ENCODE measurements around the gene PHKA1. TPM values are rescaled to one million over a fixed set of nuclear protein-coding genes. Genes with fewer than 3 reads are reported as not detected.

PHKA1 gene
- total and polyA plus RNA-seq, 2 donors (not counting 3 experiments of a cell fraction or from before 2014, with no cell fraction given), result 3.3 to 5.5 TPM

- H2AFZ ChIP-seq (ENCODE audit: low read depth, low read length), result no peak overlapping the region
- no peaks in the 10 kb centered on the region for H3K36me3 ChIP-seq (ENCODE audit: control insufficient read depth in 2 of 2, extremely low read depth in 1 of 2, insufficient read depth in 2 of 2, low read length in 2 of 2)
- H3K4me1 ChIP-seq (ENCODE audit: control insufficient read depth, extremely low read depth, insufficient read depth, low read length), result peaks cover 2% of the 10 kb centered on the region
- no peaks in the 10 kb centered on the region for H4K20me1 ChIP-seq (replicated peaks; ENCODE audit: control insufficient read depth, extremely low read depth, insufficient read depth, low read length)
- ChIA-PET POLR2A (no interaction called here), CTCF (interaction anchor here (0.7 kb wide), 1 partner anchor 9 kb away, joined by 3 read pairs; no protein-coding TSS in a partner anchor)
- intact Hi-C loops (cut with micrococcal nuclease), result no loop called here
- dilution Hi-C loops (cut with MboI; ENCODE audit: extremely low pct_ligation_motif_present, low sequenced_read_pairs), result no loop called here
- no TSS peak for BruUV-seq (replicated peaks)
- H3K27ac ChIP-seq (ENCODE audit: insufficient read depth, low read depth, low read length), result no peak overlapping the region
- FAIRE-seq (peak; percentile 35), DNase-seq (ENCODE audit: low read depth, low spot score) (no peak)
- H3K9me3 ChIP-seq (replicated peaks; ENCODE audit: control insufficient read depth, insufficient read depth, low read length), result no peaks in the 10 kb centered on the region
- H3K27me3 ChIP-seq (ENCODE audit: control insufficient read depth in 2 of 2, insufficient read depth in 2 of 2, low read length in 2 of 2), result no peaks in the 10 kb centered on the region
- TF ChIP-seq FOS (IDR thresholded peaks at IDR 0.05; ENCODE audit: borderline replicate concordance, insufficient read depth, low read length) (peak; percentile 46), MAX (IDR thresholded peaks at IDR 0.05; ENCODE audit: insufficient read depth, insufficient read length) (no peak)
- no peak overlapping the region for H3K9ac ChIP-seq (replicated peaks; ENCODE audit: extremely low read depth, insufficient read depth, low read length)
- no peak overlapping the region for H3K4me2 ChIP-seq (ENCODE audit: insufficient read depth, low read length)
- H3K9me1 ChIP-seq (replicated peaks; ENCODE audit: control insufficient read depth, extremely low read depth, insufficient read depth, low read length), result no peaks in the 10 kb centered on the region
- H3K79me2 ChIP-seq (ENCODE audit: control insufficient read depth, insufficient read depth, low read length), result no peaks in the 10 kb centered on the region
- no peak overlapping the region for H3K4me3 ChIP-seq (replicated peaks in 1 of 3; ENCODE audit: insufficient read depth in 1 of 3, low read depth in 1 of 3, low read length in 3 of 3)
Observed at GRCh38 chrX:72694170-72694569, 19.9 kb downstream of the PHKA1 start.

GRCh38 chrX:72693477-72693876, 20.6 kb downstream of the PHKA1 start:
- H2AFZ ChIP-seq (ENCODE audit: low read depth, low read length), result no peak overlapping the region
- H3K9ac ChIP-seq (replicated peaks; ENCODE audit: extremely low read depth, insufficient read depth, low read length), result no peak overlapping the region
- H3K36me3 ChIP-seq (ENCODE audit: control insufficient read depth in 2 of 2, extremely low read depth in 1 of 2, insufficient read depth in 2 of 2, low read length in 2 of 2), result no peaks in the 10 kb centered on the region
- ChIA-PET POLR2A (no interaction called here), CTCF (interaction anchor here (0.7 kb wide), 1 partner anchor 131 kb away, joined by 3 read pairs; no protein-coding TSS in a partner anchor)
- no peaks in the 10 kb centered on the region for H4K20me1 ChIP-seq (replicated peaks; ENCODE audit: control insufficient read depth, extremely low read depth, insufficient read depth, low read length)
- DNase-seq (ENCODE audit: low read depth, low spot score) (no peak), FAIRE-seq (no peak)
- H3K9me3 ChIP-seq (replicated peaks; ENCODE audit: control insufficient read depth, insufficient read depth, low read length), result no peaks in the 10 kb centered on the region
- H3K79me2 ChIP-seq (ENCODE audit: control insufficient read depth, insufficient read depth, low read length), result no peaks in the 10 kb centered on the region
- no peak overlapping the region for H3K27ac ChIP-seq (ENCODE audit: insufficient read depth, low read depth, low read length)
- dilution Hi-C loops (cut with MboI; ENCODE audit: extremely low pct_ligation_motif_present, low sequenced_read_pairs) (no loop called here), intact Hi-C loops (cut with micrococcal nuclease) (no loop called here)
- no peaks in the 10 kb centered on the region for H3K9me1 ChIP-seq (replicated peaks; ENCODE audit: control insufficient read depth, extremely low read depth, insufficient read depth, low read length)
- H3K4me1 ChIP-seq (ENCODE audit: control insufficient read depth, extremely low read depth, insufficient read depth, low read length), result peaks cover 2% of the 10 kb centered on the region
- H3K4me2 ChIP-seq (ENCODE audit: insufficient read depth, low read length), result no peak overlapping the region
- H3K27me3 ChIP-seq (ENCODE audit: control insufficient read depth in 2 of 2, insufficient read depth in 2 of 2, low read length in 2 of 2), result no peaks in the 10 kb centered on the region
- TF ChIP-seq MAX (IDR thresholded peaks at IDR 0.05; ENCODE audit: insufficient read depth, insufficient read length), result no peak
- no peak for TF ChIP-seq EZH2 (IDR thresholded peaks at IDR 0.05; ENCODE audit: borderline replicate concordance, low read depth, low read length, severe bottlenecking)
- no peak for TF ChIP-seq GATA2 (IDR thresholded peaks at IDR 0.05; ENCODE audit: insufficient read depth, insufficient read length, low read depth, low read length)
- no peak for TF ChIP-seq CTCF (IDR thresholded peaks at IDR 0.05; ENCODE audit: extremely low read depth in 1 of 2, insufficient read depth in 1 of 2, low read depth in 1 of 2, low read length in 2 of 2)
- no peak for TF ChIP-seq JUN (IDR thresholded peaks at IDR 0.05; ENCODE audit: borderline replicate concordance, insufficient read depth, insufficient read length, low read depth)
- no peak for TF ChIP-seq MYC (IDR thresholded peaks at IDR 0.05; ENCODE audit: low read depth, low read length)
- no peak for TF ChIP-seq POLR2AphosphoS5 (IDR thresholded peaks at IDR 0.05; ENCODE audit: insufficient read depth, low read depth, low read length)
- no peak for TF ChIP-seq FOS (IDR thresholded peaks at IDR 0.05; ENCODE audit: borderline replicate concordance, insufficient read depth, low read length)
- TF ChIP-seq POLR2A (IDR thresholded peaks at IDR 0.05; ENCODE audit: low read depth, low read length), result no peak
- no peak overlapping the region for H3K4me3 ChIP-seq (replicated peaks in 1 of 3; ENCODE audit: insufficient read depth in 1 of 3, low read depth in 1 of 3, low read length in 3 of 3)
- BruUV-seq (replicated peaks), result no TSS peak

Measured in endothelial cell of umbilical vein (primary cell).